SJCRH30 (cell line): Measurements from ENCODE around the gene OPN1MW2. TPM values are rescaled to one million over a fixed set of nuclear protein-coding genes. Genes with fewer than 3 reads are reported as not detected.
"Not testable (repeated sequence)": the region's sequence is repeated elsewhere in the genome, so short reads cannot be mapped to it uniquely, and the experiment has no call there.

Experiments used
- DNase-seq, 2 experiments: peaks; one replicate each; pipeline ENCODE4 v3.0.0-alpha.2; 2015 to 2020
- H3K27ac ChIP-seq: fragments of 250-450 bp; sonication (Bioruptor Pico); 2 replicates; pipeline ENCODE4 v1.5.1; 2020; ENCODE audit warnings: mild to moderate bottlenecking, moderate library complexity
- H3K27me3 ChIP-seq: fragments of 250-450 bp; sonication (Bioruptor Pico); 2 replicates; pipeline ENCODE4 v1.5.1; 2020; ENCODE audit warnings: mild to moderate bottlenecking, moderate library complexity
- H3K36me3 ChIP-seq: fragments of 250-450 bp; sonication (Bioruptor Pico); 2 replicates; pipeline ENCODE4 v1.5.1; 2020; ENCODE audit warnings: mild to moderate bottlenecking, moderate library complexity
- H3K4me1 ChIP-seq: fragments of 250-450 bp; sonication (Bioruptor Pico); 2 replicates; pipeline ENCODE4 v1.5.1; 2020; ENCODE audit warnings: mild to moderate bottlenecking, moderate library complexity
- H3K4me3 ChIP-seq: fragments of 250-450 bp; sonication (Bioruptor Pico); 2 replicates; pipeline ENCODE4 v1.5.1; 2020; ENCODE audit warnings: mild to moderate bottlenecking, moderate library complexity
- H3K9me3 ChIP-seq: fragments of 250-450 bp; sonication (Bioruptor Pico); replicated peaks from 2 replicates; pipeline ENCODE4 v1.5.1; 2020; ENCODE audit warnings: mild to moderate bottlenecking, moderate library complexity
- total RNA-seq: library from RNA; depleted of rRNA; stranded (reverse); fragments of >200 nt; shearing (Covaris generic); gene quantifications from 2 replicates; pipeline ENCODE4 v1.2.3, GENCODE V29; 2014; rRNA removed

OPN1MW2 gene
- total RNA-seq, 1 experiment from 2014 or later, result not detected

DNA sequence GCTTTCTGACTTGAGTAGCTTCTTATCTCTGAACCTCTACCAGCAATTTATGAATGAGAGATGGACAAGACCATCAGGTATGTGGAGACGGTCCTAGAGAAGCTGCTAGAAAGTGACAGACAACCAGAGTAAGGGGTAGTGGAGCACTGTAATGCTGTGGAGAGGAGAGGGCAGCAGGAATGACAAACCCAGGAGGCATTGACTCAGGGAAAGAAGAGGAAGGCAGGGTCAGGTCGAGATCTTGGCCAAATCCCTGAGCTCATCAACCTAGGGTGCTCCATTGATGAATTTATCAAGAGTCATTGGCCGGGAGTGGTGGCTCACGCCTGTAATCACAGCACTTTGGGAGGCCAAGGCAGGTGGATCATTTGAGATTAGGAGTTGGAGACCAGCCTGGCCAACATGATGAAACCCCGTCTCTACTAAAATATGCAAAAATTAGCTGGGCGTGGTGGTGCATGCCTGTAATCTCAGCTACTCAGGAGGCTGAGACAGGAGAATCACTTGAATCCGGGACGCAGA lies 20.5 kb downstream of the OPN1MW2 start:
- not testable (repeated sequence) for H3K27ac ChIP-seq, DNase-seq, H3K36me3 ChIP-seq, H3K27me3 ChIP-seq, H3K9me3 ChIP-seq, H3K4me3 ChIP-seq, H3K4me1 ChIP-seq

DNA sequence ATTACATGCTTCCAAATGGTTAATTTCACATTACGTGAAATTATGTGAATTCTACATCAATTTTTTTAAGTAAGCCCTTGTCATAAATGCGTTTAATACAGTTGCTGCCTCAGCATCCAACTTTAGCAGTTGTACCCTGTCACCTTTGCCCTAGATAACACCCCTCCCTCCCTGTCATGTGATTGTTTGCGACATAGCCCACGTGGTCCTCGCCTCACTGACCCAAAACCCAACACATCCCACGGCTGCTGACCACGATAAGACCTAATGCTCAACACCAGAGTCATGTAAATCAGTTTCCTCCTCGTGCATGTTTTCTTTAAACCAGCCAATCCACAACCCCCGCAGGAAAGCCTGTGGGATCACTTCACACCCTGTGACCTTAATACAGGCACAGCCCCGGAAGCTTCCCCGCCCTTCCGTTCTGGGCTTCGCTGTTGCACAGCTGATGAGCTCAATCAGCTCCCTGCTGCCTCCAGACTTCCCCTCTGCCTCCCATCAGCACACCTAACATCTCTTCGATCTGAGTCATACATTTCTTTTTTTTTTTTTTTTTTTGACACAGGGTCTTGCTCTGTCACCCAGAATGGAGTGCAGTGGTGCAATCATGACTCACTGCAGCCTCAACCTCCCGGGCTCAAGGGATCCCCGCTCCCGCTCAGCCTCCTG lies 28.0 kb downstream of the OPN1MW2 start:
- not testable (repeated sequence) for DNase-seq, H3K36me3 ChIP-seq, H3K4me1 ChIP-seq, H3K27me3 ChIP-seq, H3K9me3 ChIP-seq, H3K27ac ChIP-seq, H3K4me3 ChIP-seq

DNA sequence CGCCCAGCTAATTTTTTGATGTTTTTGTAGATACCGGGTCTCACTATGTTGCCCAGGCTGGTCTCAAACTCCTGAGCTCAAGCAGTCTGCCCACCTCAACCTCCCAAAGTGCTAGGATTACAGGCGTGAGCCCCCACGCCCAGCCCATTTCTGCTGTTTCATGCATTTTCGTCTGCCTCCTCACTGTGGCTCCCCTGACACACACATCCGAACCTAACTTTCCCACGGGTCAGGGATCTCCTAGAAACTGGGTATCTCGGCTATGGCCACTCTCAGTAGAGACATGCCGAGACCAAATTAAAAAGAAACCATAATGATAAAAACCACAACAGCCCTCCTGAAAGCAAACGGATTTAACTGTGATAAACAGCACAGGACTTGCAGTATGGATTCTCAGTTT lies 28.5 kb downstream of the OPN1MW2 start:
- H3K36me3 ChIP-seq, H3K27ac ChIP-seq, H3K9me3 ChIP-seq, H3K4me1 ChIP-seq, H3K4me3 ChIP-seq, H3K27me3 ChIP-seq, DNase-seq: not testable (repeated sequence)

DNA sequence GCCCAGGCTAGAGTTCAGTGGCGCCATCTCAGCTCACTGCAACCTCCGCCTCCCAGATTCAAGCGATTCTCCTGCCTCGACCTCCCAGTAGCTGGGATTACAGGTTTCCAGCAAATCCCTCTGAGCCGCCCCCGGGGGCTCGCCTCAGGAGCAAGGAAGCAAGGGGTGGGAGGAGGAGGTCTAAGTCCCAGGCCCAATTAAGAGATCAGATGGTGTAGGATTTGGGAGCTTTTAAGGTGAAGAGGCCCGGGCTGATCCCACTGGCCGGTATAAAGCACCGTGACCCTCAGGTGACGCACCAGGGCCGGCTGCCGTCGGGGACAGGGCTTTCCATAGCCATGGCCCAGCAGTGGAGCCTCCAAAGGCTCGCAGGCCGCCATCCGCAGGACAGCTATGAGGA lies 37.7 kb downstream of the OPN1MW2 start, which contains the start of gene OPN1MW3:
TSS of gene OPN1MW3 (plus strand) at position 301 of the 400 bp plus-strand sequence. CDS start at position 339, 38 bp downstream.
- not testable (repeated sequence) for H3K9me3 ChIP-seq, H3K36me3 ChIP-seq, H3K4me3 ChIP-seq, DNase-seq, H3K27ac ChIP-seq, H3K27me3 ChIP-seq, H3K4me1 ChIP-seq

DNA sequence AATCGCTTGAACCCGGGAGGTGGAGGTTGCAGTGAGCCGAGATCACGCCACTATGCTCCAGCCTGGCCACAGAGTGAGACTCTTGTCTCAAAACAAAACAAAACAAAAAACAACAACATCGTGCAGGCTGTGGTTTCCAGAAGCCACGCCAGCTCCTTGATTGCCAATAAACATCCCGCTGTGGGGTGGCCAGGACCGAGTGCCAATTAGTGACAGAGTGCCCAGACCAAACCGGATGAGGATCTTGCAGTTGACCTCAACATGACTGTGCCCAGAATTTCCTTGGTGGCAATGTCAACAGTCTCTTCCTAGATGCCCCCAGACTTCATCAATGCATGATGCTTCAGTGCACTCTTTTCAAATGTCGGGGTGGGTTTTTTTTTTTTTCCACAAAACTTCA lies 39.2 kb downstream of the OPN1MW2 start:
- not testable (repeated sequence) for H3K36me3 ChIP-seq, H3K9me3 ChIP-seq, H3K27me3 ChIP-seq, H3K27ac ChIP-seq, H3K4me3 ChIP-seq, DNase-seq, H3K4me1 ChIP-seq

DNA sequence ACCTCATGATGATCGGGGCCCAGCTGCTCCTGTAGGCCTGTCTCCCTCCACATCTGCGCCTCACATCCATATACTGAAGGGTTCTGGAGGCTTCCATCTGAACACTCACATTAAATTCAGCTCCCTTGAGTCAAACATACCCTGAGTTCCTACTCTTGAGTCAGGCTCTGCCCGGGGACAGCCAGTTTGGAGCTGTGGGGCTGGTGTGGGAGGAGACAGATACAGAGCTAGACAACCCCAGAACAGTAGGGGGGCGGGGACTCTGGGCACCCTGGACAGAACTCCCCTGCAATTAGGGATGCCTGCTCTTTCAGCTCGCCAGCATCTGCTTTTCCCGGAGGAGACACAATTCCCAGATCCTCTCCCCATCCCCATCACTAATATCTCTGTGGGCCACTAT lies 43.5 kb downstream of the OPN1MW2 start:
- not testable (repeated sequence) for DNase-seq, H3K4me3 ChIP-seq, H3K36me3 ChIP-seq, H3K27me3 ChIP-seq, H3K27ac ChIP-seq, H3K4me1 ChIP-seq, H3K9me3 ChIP-seq

DNA sequence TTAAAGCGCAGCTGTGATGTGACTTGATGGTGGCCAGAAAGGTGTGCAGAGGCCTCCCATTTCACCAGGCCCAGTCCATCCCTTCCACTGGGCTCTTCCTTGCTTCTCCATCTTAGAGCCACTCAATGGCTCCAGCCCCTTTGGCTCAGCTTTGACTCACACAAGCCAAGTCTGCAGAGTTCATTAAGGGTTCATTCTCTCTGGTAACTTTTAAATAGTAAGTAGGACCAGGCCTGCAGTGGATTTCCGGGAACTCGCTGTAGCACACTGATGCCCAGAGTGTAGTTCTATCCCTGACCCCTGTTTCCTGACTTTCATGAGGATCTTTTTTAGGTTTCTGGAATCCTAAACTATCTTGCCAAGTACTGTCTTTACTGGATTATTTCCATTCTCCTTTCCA lies 49.7 kb downstream of the OPN1MW2 start:
- not testable (repeated sequence) for H3K27me3 ChIP-seq, H3K4me1 ChIP-seq, H3K9me3 ChIP-seq, H3K36me3 ChIP-seq, H3K27ac ChIP-seq, DNase-seq, H3K4me3 ChIP-seq

Other genes with a start within 250 kb of the OPN1MW2 start
- 55.6 and 56.9 TPM in 2 replicates for gene HCFC1, start 247.9 kb upstream of the OPN1MW2 start, total RNA-seq
- 0.97 and 1.7 TPM in 2 replicates for gene TMEM187, start 247.0 kb upstream of the OPN1MW2 start, total RNA-seq
- 91.9 and 95.3 TPM in 2 replicates for gene IRAK1, start 199.9 kb upstream of the OPN1MW2 start, total RNA-seq
- 22.0 and 26.2 TPM in 2 replicates for gene MECP2, start 122.0 kb upstream of the OPN1MW2 start, total RNA-seq
- gene OPN1LW, start 75.5 kb upstream of the OPN1MW2 start, total RNA-seq, result not detected in 2 replicates
- not detected in 2 replicates for gene OPN1MW, start 37.2 kb upstream of the OPN1MW2 start, total RNA-seq
- gene OPN1MW3, start 37.8 kb downstream of the OPN1MW2 start, total RNA-seq, result not detected in 2 replicates
- not detected in 2 replicates for gene TEX28, start 75.4 kb downstream of the OPN1MW2 start, total RNA-seq
- 1.1 TPM in 1 of 2 replicates, not detected in the other for gene TKTL1, start 76.0 kb downstream of the OPN1MW2 start, total RNA-seq
- gene FLNA, start 154.9 kb downstream of the OPN1MW2 start, total RNA-seq, result 142 and 173 TPM in 2 replicates
- 40.1 and 41.3 TPM in 2 replicates for gene EMD, start 159.5 kb downstream of the OPN1MW2 start, total RNA-seq
- gene RPL10, start 178.6 kb downstream of the OPN1MW2 start, total RNA-seq, result 3,093 and 3,558 TPM in 2 replicates
- gene DNASE1L1, start 189.5 kb downstream of the OPN1MW2 start, total RNA-seq, result 20.9 and 21.7 TPM in 2 replicates
- 8.1 and 12.1 TPM in 2 replicates for gene TAFAZZIN, start 191.8 kb downstream of the OPN1MW2 start, total RNA-seq
- gene ATP6AP1, start 208.9 kb downstream of the OPN1MW2 start, total RNA-seq, result 30.4 and 32.0 TPM in 2 replicates
- gene GDI1, start 217.4 kb downstream of the OPN1MW2 start, total RNA-seq, result 66.8 and 75.8 TPM in 2 replicates
- gene FAM50A, start 224.4 kb downstream of the OPN1MW2 start, total RNA-seq, result 44.2 and 48.7 TPM in 2 replicates
- gene PLXNA3, start 238.5 kb downstream of the OPN1MW2 start, total RNA-seq, result 2.3 and 12.8 TPM in 2 replicates